Nephron (organoid): ENCODE results near the gene ORM1.

Experiments used
- H3K27ac Mint-ChIP-seq, 3 experiments: 2 replicates each; pipeline ENCODE4 v1.8.0; 2020; ENCODE audit warnings: mixed read lengths in 3 of 3, mild to moderate bottlenecking in 2 of 3, moderate library complexity in 1 of 3
- H3K27me3 Mint-ChIP-seq: 2 replicates; pipeline ENCODE4 v1.8.0; 2021; ENCODE audit warnings: low read depth, mild to moderate bottlenecking, moderate library complexity, mixed read lengths
- H3K36me3 Mint-ChIP-seq: 2 replicates; pipeline ENCODE4 v1.8.0; 2020; ENCODE audit warnings: low read depth, mixed read lengths
- H3K4me1 Mint-ChIP-seq: 2 replicates; pipeline ENCODE4 v1.8.0; 2020; ENCODE audit warnings: mixed read lengths
- H3K4me3 Mint-ChIP-seq, 3 experiments: 2 replicates each; pipeline ENCODE4 v1.8.0; 2020; ENCODE audit warnings: mild to moderate bottlenecking in 3 of 3, mixed read lengths in 3 of 3, moderate library complexity in 2 of 3
- H3K9me3 Mint-ChIP-seq: 2 replicates; pipeline ENCODE4 v1.8.0; 2020; ENCODE audit warnings: mixed read lengths
- CTCF ChIP-seq, 3 experiments: fragments of 200-600 bp; sonication (generic); IDR thresholded peaks; one replicate each; pipeline ENCODE4 v1.5.0; 2021; ENCODE audit warnings: antibody characterized with exemption in 3 of 3; ENCODE audit not compliant: unreplicated experiment in 3 of 3

Gene ORM1

GRCh38 chr9:114278881-114279570 lies 43.9 kb upstream of the ORM1 start:
- Mint-ChIP-seq H3K9me3 (no peaks in the 10 kb centered on the region), H3K27me3 (no peaks in the 10 kb centered on the region), H3K4me3 (no peak overlapping the region), H3K36me3 (peaks cover 38% of the 10 kb centered on the region), H3K4me1 (peaks cover 51% of the 10 kb centered on the region), H3K27ac (peak overlapping the region in 2 of 3 experiments; percentile 32 to 79)
- no peak for TF ChIP-seq CTCF (IDR thresholded peaks at IDR 0.05; ENCODE audit: unreplicated experiment in 3 of 3)

GRCh38 chr9:114279693-114280092 lies 43.2 kb upstream of the ORM1 start:
- Mint-ChIP-seq H3K36me3 (peaks cover 39% of the 10 kb centered on the region), H3K9me3 (no peaks in the 10 kb centered on the region), H3K27ac (no peak overlapping the region), H3K27me3 (no peaks in the 10 kb centered on the region), H3K4me1 (peaks cover 51% of the 10 kb centered on the region), H3K4me3 (no peak overlapping the region)
- no peak for TF ChIP-seq CTCF (IDR thresholded peaks at IDR 0.05; ENCODE audit: unreplicated experiment in 3 of 3)

GRCh38 chr9:114280636-114281472 lies 42.0 kb upstream of the ORM1 start:
- peaks cover 3% of the 10 kb centered on the region for H3K27me3 Mint-ChIP-seq
- peaks cover 63% of the 10 kb centered on the region for H3K4me1 Mint-ChIP-seq
- TF ChIP-seq CTCF (IDR thresholded peaks at IDR 0.05; ENCODE audit: unreplicated experiment in 3 of 3): no peak
- H3K27ac Mint-ChIP-seq: peak overlapping the region; percentile 47 to 68 (median 60)
- no peaks in the 10 kb centered on the region for H3K9me3 Mint-ChIP-seq
- H3K4me3 Mint-ChIP-seq: no peak overlapping the region
- peaks cover 38% of the 10 kb centered on the region for H3K36me3 Mint-ChIP-seq

GRCh38 chr9:114281473-114282103 lies 41.3 kb upstream of the ORM1 start:
- Mint-ChIP-seq H3K27ac (peak overlapping the region; percentile 47 to 68 (median 60)), H3K4me3 (no peak overlapping the region), H3K36me3 (peaks cover 33% of the 10 kb centered on the region), H3K27me3 (peaks cover 6% of the 10 kb centered on the region), H3K9me3 (no peaks in the 10 kb centered on the region), H3K4me1 (peaks cover 69% of the 10 kb centered on the region)
- no peak for TF ChIP-seq CTCF (IDR thresholded peaks at IDR 0.05; ENCODE audit: unreplicated experiment in 3 of 3)

- peak overlapping the region; percentile 47 to 79 (median 75) for H3K27ac Mint-ChIP-seq
- H3K4me1 Mint-ChIP-seq: peaks cover 68% of the 10 kb centered on the region
- TF ChIP-seq CTCF (IDR thresholded peaks at IDR 0.05; ENCODE audit: unreplicated experiment in 3 of 3): no peak
- no peaks in the 10 kb centered on the region for H3K9me3 Mint-ChIP-seq
- peaks cover 28% of the 10 kb centered on the region for H3K36me3 Mint-ChIP-seq
- no peak overlapping the region for H3K4me3 Mint-ChIP-seq
- H3K27me3 Mint-ChIP-seq: peaks cover 10% of the 10 kb centered on the region
Measured at GRCh38 chr9:114282104-114282485, 40.8 kb upstream of the ORM1 start.
